Gastroesophageal sphincter (tissue), 4 donors: ENCODE results near the gene MON1A. TPM values are rescaled to one million over a fixed set of nuclear protein-coding genes. Genes with fewer than 3 reads are reported as not detected.

Experiments
- ATAC-seq: fragments of 150-250 bp; one replicate; pipeline ENCODE4 v1.9.1; 2016; ENCODE audit warnings: mild to moderate bottlenecking, moderate library complexity
- H3K27ac ChIP-seq, 4 donors: fragments of 200-600 bp; sonication (generic) in 3 of 4; 1 replicate in 3 of 4; 2 replicates in 1 of 4; pipeline ENCODE4 v1.5.1; 2016 to 2019
- H3K27me3 ChIP-seq: fragments of 200-600 bp; sonication (generic); one replicate; pipeline ENCODE4 v1.5.1; 2019
- H3K36me3 ChIP-seq, 2 donors: fragments of 200-600 bp; sonication (generic); one replicate each; pipeline ENCODE4 v1.5.1; 2019; ENCODE audit warnings: control low read depth in 1 of 2
- H3K4me1 ChIP-seq, 3 donors: fragments of 200-600 bp; sonication (generic); 1 replicate in 2 of 3; 2 replicates in 1 of 3; pipeline ENCODE4 v1.5.1; 2016 to 2019; ENCODE audit warnings: control low read depth in 2 of 3
- H3K4me3 ChIP-seq, 2 donors: fragments of 200-600 bp; sonication (generic); one replicate each; pipeline ENCODE4 v1.5.1; 2019; ENCODE audit warnings: mild to moderate bottlenecking in 1 of 2, moderate library complexity in 1 of 2
- H3K9me3 ChIP-seq, 3 donors: fragments of 200-600 bp; sonication (generic); one replicate each; pipeline ENCODE4 v1.5.1; 2017 to 2019; ENCODE audit warnings: control low read depth in 2 of 3
- CTCF ChIP-seq, 4 experiments: fragments of 200-600 bp in 2 of 4; fragments of 450-650 bp in 2 of 4; sonication (generic) in 1 of 4; IDR thresholded peaks; one replicate each; pipeline ENCODE4 v1.5.1; 2017 to 2019; ENCODE audit warnings: antibody characterized with exemption in 4 of 4, mild to moderate bottlenecking in 2 of 4, moderate library complexity in 2 of 4
- EP300 ChIP-seq: sonication (generic); formaldehyde crosslinking; IDR thresholded peaks from one replicate; pipeline ENCODE4 v1.6.1; 2017; ENCODE audit warnings: antibody characterized with exemption, mild to moderate bottlenecking
- POLR2A ChIP-seq, 2 donors: fragments of 450-650 bp; IDR thresholded peaks; one replicate each; pipeline ENCODE4 v1.6.1; 2017; ENCODE audit warnings: antibody characterized with exemption in 2 of 2, mild to moderate bottlenecking in 2 of 2, moderate library complexity in 1 of 2
- POLR2AphosphoS5 ChIP-seq: sonication (generic); formaldehyde crosslinking; IDR thresholded peaks from one replicate; pipeline ENCODE4 v1.6.1; 2017; ENCODE audit warnings: antibody characterized with exemption
- WGBS, 2 donors: methylation state at CpG; one replicate each; pipeline ENCODE4 v1.1.5; 2018; ENCODE audit warnings: low coverage in 1 of 2; 5-methylcytosine and 5-hydroxymethylcytosine counted together
- total RNA-seq, 4 donors: library from RNA; depleted of rRNA; stranded (reverse); fragments of >200 nt; gene quantifications; one replicate each; pipeline ENCODE4 v1.1.0, GENCODE V29; 2016

Gene MON1A
- total RNA-seq, 4 donors from 2014 or later: 9.0 to 21.8 (median 10.8) TPM

DNA sequence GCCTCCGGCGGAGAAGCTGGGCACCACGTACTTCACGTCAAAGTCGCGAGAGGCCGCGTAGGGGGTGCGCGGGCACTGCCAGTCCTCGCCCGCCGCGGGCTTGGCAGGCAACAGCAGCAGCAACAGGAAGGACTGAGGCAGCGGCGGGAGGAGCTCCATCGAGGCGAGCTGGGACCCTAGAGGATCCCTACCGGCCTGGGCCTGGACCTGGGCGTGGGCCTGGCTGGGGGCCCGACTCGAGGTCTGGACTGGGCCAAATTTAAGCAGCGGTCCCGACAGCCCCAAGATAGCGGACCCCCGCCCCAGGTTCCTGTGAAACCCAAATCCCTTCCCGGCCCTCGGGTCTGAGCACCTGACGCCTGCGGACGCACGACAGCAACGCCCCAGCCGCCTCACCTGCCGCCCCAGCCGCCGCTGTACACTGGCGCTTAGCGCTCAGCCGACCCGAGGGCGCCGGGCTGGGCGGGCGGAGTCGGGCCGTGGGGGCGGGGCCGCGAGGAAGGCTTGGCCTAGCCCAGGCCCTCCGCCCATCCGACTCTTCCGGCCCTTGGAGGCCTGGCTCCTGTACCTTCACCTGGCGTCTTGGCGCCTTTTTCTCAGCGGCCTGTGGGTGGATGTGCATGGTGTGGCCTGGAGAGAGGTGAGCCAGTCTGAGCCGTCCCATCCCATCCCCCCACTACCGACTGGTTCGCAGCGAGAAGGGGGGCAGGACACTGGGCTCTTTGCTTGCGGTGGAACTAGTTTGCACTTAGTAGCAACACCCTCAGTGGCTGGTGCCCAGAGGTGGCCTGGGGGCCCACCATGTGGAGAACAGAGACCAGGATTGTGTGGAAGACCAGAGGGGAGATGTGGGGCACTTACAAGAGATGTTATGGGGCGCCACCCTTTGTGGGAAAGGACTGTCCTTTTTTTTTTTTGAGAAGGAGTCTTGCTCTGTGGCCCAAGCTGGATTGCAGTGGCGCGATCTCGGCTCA is 25.9 kb downstream of the MON1A start, which contains the start of gene MST1R:
MST1R (minus strand) TSS at position 423 of the 974 bp plus-strand sequence; CDS start at position 159, 264 bp downstream.
- Histone ChIP-seq H3K4me3 (peak within 1 kb of the TSS; percentile 17 to 52), H3K27me3 (no peaks in the 10 kb centered on the region), H3K36me3 (peaks cover 0 to 5% of the 10 kb centered on the region in 2 donors), H3K27ac (peak within 1 kb of the TSS in 3 of 4 donors; percentile 33 to 75 (median 56)), H3K9me3 (no peaks in the 10 kb centered on the region), H3K4me1 (peaks cover 0 to 68% (median 11%) of the 10 kb centered on the region in 3 donors)
- ATAC-seq: peak; percentile 88
- no peak for TF ChIP-seq POLR2AphosphoS5
- TF ChIP-seq CTCF (IDR thresholded peaks at IDR 0.05): peak in 1 of 4 experiments; percentile 12
- peak in 1 of 2 donors; percentile 8 for TF ChIP-seq POLR2A (IDR thresholded peaks at IDR 0.05)
- TF ChIP-seq EP300: no peak
- WGBS, 2 donors: 65 to 100% methylated on average over 1 to 5 of the region's 65 CpGs

DNA sequence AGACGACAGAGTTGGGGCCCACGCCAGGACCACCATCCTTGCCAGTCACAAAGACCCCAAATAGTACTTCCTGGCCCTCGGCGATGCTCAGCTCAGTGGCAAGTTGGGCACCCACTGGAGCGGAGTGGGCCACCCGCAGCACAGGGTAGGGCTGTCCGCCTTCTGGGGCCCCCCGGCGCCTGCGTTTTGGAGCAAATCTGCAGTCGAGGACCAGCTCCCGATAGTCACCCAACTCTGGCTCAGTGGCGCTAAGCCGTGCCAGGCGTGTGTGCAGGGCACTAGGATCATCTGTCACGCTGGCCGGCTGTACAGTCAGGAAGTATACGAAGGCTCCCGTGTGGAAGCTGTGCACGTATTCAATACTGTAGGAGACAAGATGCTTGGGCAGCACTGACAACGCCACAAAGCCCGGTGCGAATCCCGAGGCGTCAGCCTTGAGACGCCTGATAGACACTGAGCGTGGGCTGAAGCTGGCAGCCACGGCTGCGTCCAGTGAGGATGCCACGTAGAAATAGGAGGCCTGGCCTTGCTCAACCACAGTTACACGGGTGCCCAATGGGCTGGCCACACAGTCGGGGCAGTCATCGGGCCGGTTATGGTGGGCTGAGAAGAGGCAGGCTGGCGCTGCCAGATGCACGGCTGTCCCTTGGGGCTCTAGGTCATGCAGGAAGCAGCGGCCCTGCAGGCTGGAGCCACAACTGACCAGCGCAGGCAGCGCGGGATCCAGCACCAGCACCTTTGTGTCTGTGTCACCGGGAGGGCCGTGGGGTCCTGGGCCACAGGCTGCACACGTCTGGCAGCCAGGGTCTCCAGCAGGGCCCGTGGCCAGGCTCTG is 26.9 kb downstream of the MON1A start:
- no peaks in the 10 kb centered on the region for H3K9me3 ChIP-seq
- H3K36me3 ChIP-seq: peaks cover 0 to 5% of the 10 kb centered on the region in 2 donors
- peak overlapping the region in 1 of 2 donors; percentile 52 for H3K4me3 ChIP-seq
- no peak for ATAC-seq
- WGBS, 2 donors: 87% methylated on average over 9 of the region's 44 CpGs; no CpG with 5 or more reads in 1 of the 2 donors
- H3K4me1 ChIP-seq: peaks cover 0 to 68% (median 11%) of the 10 kb centered on the region in 3 donors
- TF ChIP-seq EP300 (no peak), POLR2AphosphoS5 (no peak), CTCF (IDR thresholded peaks at IDR 0.05) (no peak), POLR2A (IDR thresholded peaks at IDR 0.05) (no peak)
- no peaks in the 10 kb centered on the region for H3K27me3 ChIP-seq
- peak overlapping the region in 2 of 4 donors; percentile 18 to 75 for H3K27ac ChIP-seq

DNA sequence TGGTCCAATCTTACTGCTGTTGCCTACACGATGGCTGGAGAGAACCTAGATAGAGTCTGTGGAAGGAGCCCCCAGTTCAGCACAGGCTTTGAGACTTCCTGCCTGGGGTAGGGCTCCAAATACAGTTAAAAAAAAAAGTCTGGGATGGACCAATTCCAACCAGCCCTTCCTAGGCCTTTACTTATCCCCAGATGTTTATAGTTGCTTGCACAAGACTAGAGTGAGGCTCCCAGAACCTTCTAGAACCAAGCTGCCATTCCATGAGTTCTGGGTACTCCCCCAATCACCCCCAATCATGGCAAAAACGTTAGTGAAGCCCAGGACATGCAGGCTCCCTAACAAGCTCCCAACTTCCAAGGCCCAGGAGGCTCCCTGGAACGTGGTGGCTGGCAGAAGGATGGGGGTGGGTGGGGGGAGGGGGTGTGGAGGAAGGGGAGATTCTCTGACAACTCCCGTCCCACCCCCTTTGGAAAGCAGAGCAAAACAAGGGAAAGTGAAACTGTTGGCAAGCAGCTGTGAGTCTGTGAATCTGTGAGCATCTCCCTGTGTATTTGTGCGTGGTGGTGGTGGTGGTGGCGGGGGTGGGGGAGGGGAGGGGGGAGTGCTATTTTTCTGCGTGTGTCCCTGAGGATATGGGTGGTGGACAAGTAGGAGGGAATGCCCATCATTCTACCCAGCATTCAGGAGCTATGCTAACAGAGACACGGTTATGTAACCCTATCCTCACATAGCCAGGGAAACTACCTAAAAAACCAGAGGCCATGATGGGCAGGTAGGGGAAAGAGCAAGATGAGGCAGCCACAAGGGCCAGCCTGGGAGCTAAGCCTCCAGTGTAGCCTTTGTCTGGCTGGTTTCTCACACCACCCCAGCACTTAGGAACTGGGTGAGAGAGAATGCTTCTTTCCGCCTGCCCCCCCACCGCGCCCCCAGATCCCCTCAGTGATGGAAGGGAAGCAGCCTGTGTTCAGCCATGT is 28.0 kb downstream of the MON1A start:
- Histone ChIP-seq H3K4me3 (no peak overlapping the region), H3K27me3 (no peaks in the 10 kb centered on the region), H3K36me3 (peaks cover 0 to 16% of the 10 kb centered on the region in 2 donors), H3K9me3 (no peaks in the 10 kb centered on the region), H3K27ac (peak overlapping the region in 2 of 4 donors; percentile 16 to 25), H3K4me1 (peaks cover 0 to 67% (median 11%) of the 10 kb centered on the region in 3 donors)
- 0 to 54% methylated on average over 1 to 5 of the region's 11 CpGs for WGBS, 2 donors
- ATAC-seq: no peak
- no peak for TF ChIP-seq CTCF (IDR thresholded peaks at IDR 0.05)
- no peak for TF ChIP-seq POLR2AphosphoS5
- TF ChIP-seq POLR2A (IDR thresholded peaks at IDR 0.05): no peak
- no peak for TF ChIP-seq EP300

GRCh38 chr3:49900491-49901153 is 29.0 kb downstream of the MON1A start:
- H3K27ac ChIP-seq: peak overlapping the region in 2 of 4 donors; percentile 16 to 25
- no CpG with 5 or more reads among the region's 8 CpGs for WGBS, 2 donors
- TF ChIP-seq POLR2A (IDR thresholded peaks at IDR 0.05): no peak
- TF ChIP-seq CTCF (IDR thresholded peaks at IDR 0.05): no peak
- TF ChIP-seq EP300: no peak
- no peak for TF ChIP-seq POLR2AphosphoS5
- no peak overlapping the region for H3K4me3 ChIP-seq
- H3K36me3 ChIP-seq: peaks cover 0 to 27% of the 10 kb centered on the region in 2 donors
- peaks cover 0 to 57% (median 8%) of the 10 kb centered on the region in 3 donors for H3K4me1 ChIP-seq
- ATAC-seq: no peak
- H3K9me3 ChIP-seq: no peaks in the 10 kb centered on the region
- H3K27me3 ChIP-seq: no peaks in the 10 kb centered on the region
